Dedifferentiated amniotic fluid mesenchymal stem cell (primary cell): ENCODE data around the gene ECM2.

ENCODE experiments used
- DNase-seq: peaks from one replicate; pipeline ENCODE4 v3.0.0-alpha.2; 2016; ENCODE audit errors: extremely low spot score

The ECM2 gene

DNA sequence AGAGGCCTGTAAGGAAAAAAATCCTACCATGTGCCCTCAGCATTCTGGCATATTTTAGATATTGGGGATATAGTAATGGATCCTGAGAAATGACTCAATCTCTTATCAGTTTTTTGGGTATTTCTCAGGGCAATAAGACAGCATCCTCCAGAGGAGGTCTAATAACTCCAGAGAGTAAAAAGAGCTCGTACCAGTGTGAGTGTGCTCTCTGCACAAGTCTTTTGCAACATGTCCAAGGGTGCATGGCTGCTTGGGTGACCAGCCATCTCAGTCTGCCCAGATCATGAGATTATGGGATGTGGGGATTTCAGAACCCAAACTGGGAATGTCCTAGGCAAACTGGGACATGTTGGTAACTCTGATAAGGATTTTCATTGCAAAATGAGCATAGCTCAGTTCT, 68.7 kb downstream of the ECM2 start:
- no peak for DNase-seq

DNA sequence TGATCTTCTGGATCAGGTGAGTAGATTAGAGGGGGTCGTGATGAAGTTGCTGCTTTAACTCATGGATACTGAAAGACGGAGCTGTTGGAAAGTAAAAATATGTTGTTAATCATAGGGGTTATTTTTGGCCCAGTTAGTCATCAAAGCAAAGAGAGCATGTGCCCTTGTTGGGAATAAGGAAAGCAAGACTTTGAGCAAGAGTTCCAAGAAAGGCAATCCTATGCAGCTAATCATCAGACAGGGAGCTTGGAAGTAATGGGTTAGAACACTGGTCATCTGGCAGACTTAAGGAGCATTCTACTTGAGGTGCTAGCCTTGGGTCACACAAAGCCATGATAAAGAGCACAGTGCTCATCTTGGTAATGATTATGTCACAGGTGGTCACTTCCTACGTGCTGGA, 71.8 kb downstream of the ECM2 start:
- peak; percentile 75 for DNase-seq

DNA sequence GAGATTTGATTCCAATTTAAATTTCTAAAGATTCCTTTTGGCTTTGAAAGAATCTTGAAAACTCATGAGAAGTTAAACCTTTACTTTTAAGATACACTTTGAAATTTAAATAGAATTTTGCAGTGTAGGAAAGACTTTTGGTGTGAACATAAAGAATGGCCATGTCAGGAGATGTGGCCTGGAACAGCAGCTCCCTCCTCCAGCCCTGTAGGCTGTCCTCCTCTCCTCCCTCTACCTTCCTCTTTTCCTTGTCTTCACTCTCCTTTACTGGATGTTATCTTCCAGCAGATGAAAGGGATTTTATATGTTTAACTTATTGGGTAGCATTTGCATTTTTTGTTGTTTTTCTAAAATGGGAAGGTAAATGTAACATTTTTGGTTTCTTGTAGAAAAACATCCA, 72.4 kb downstream of the ECM2 start:
- no peak for DNase-seq

DNA sequence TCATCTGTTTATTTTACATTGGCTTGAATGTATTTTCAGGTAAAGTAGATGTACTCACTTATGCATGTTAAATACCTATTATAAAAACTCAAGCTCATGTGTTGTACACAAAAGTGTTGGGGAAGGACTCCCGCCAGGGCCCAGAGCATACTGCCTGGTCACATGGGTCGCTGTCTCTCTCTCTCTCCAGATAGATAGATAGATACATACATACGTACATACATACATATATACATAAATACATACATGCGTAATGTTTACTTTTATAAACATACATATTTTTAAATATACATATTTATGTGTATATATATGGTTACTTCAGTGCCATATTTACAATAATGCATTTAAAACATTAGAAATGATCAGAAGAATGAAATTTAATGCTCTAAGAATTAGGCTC, 78.2 kb downstream of the ECM2 start:
- DNase-seq: no peak

DNA sequence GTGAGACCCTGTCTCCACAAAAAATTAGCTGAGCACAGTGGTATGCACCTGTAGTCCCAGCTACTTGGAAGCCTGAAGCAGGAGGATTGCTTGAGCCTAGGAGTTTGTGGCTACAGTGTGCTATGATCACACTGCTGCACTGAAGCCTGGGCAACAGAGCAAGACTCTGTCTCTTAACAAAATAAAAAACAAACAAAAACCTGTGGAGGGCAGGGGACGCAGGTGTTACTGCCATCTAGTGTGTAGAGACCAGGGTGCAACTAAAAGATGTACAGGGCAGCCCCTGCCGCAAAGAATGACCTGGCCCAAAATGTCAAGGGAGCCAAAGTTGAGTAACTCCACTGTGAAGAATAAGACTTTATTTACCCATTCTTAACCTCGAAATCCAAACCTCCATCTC, 80.6 kb downstream of the ECM2 start:
- no peak for DNase-seq

DNA sequence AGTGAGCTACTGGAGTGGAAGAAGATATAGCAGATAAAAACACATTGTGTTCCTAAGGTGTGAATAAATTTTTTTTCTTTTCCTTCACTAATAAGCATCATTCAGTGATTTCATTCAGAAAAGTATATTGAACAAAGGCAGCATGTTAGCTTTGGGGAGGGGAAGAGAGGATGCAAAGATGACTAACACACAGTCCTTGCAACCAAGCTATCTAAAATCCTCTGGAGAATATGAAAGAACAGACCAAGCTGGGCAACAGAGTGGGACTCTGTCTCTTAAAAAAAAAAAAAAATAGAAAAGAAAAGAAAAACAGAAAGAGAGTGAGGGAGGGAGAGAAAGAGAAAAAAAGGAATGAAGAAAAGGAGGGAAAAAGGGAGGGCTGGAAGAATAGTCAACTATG, 89.3 kb downstream of the ECM2 start:
- no peak for DNase-seq
